Endothelial cell of umbilical vein (primary cell): ENCODE data around the gene AAMDC. TPM values are rescaled to one million over a fixed set of nuclear protein-coding genes. Genes with fewer than 3 reads are reported as not detected.

Experiments
- BruUV-seq: library from RNA; stranded (reverse); fragments of 400-500 nt; replicated peaks from 2 replicates; lab custom pipeline; 2021; lab: Mats Ljungman, UMichigan
- CTCF ChIA-PET: fragments of 300-600, 350-600 bp; sonication (Branson Sonifier 250); formaldehyde crosslinking; loops from one replicate; lab custom pipeline; 2021; ENCODE audit warnings: antibody characterized with exemption, inconsistent platforms; lab: Charles Lee
- POLR2A ChIA-PET: fragments of 300-600, 350-600 bp; sonication (Branson Sonifier 250); formaldehyde crosslinking; loops from one replicate; lab custom pipeline; 2021; ENCODE audit warnings: antibody characterized with exemption, inconsistent platforms; lab: Charles Lee
- DNase-seq: peaks from one replicate; pipeline ENCODE4 v3.0.0-alpha.2; 2011; ENCODE audit warnings: low read depth, low spot score
- FAIRE-seq: peaks from 2 replicates; lab custom pipeline; 2011; peaks lifted over from hg19 to GRCh38; lab: Jason Lieb, UNC
- H2AFZ ChIP-seq: 2 replicates; pipeline ENCODE4 v1.6.0; 2012; ENCODE audit warnings: low read depth, low read length, control low read depth, inconsistent platforms
- H3K27ac ChIP-seq: 2 replicates; pipeline ENCODE4 v1.5.1; 2011; ENCODE audit warnings: low read depth, mild to moderate bottlenecking, control low read depth, low read length, moderate library complexity; ENCODE audit not compliant: insufficient read depth
- H3K27me3 ChIP-seq, 2 experiments: 2 replicates each; pipeline versions ENCODE4 v1.6.0 to v1.6.1; 2011; ENCODE audit warnings: low read length in 2 of 2, mixed read lengths in 1 of 2; ENCODE audit not compliant: control insufficient read depth in 2 of 2, insufficient read depth in 2 of 2
- H3K36me3 ChIP-seq, 2 experiments: 2 replicates in 1 of 2; 3 replicates in 1 of 2; pipeline ENCODE4 v1.5.1; 2011; ENCODE audit warnings: low read length in 2 of 2, mild to moderate bottlenecking in 1 of 2, moderate library complexity in 1 of 2; ENCODE audit not compliant: control insufficient read depth in 2 of 2, insufficient read depth in 2 of 2; ENCODE audit errors: extremely low read depth in 1 of 2
- H3K4me1 ChIP-seq: 3 replicates; pipeline ENCODE4 v1.5.1; 2011; ENCODE audit warnings: mild to moderate bottlenecking, low read length; ENCODE audit not compliant: control insufficient read depth, insufficient read depth; ENCODE audit errors: extremely low read depth
- H3K4me2 ChIP-seq: 2 replicates; pipeline ENCODE4 v1.6.1; 2011; ENCODE audit warnings: low read length, control low read depth, mixed read lengths; ENCODE audit not compliant: insufficient read depth
- H3K4me3 ChIP-seq, 3 experiments: fragments of 200-600 bp in 1 of 3; sonication (generic), shearing (Covaris generic) in 1 of 3; replicated peaks in 1 of 3; 2 replicates each; pipeline ENCODE4 v1.5.1; 2011 to 2016; ENCODE audit warnings: control low read depth in 3 of 3, low read length in 3 of 3, mild to moderate bottlenecking in 2 of 3, inconsistent platforms in 1 of 3, low read depth in 1 of 3, moderate library complexity in 1 of 3; ENCODE audit not compliant: insufficient read depth in 1 of 3
- H3K79me2 ChIP-seq: 2 replicates; pipeline ENCODE4 v1.6.0; 2012; ENCODE audit warnings: low read length, inconsistent platforms; ENCODE audit not compliant: control insufficient read depth, insufficient read depth
- H3K9ac ChIP-seq: replicated peaks from 2 replicates; pipeline ENCODE3; 2011; ENCODE audit warnings: low read length, control low read depth; ENCODE audit not compliant: insufficient read depth; ENCODE audit errors: extremely low read depth
- H3K9me1 ChIP-seq: replicated peaks from 3 replicates; pipeline ENCODE4 v1.6.0; 2011; ENCODE audit warnings: mild to moderate bottlenecking, low read length; ENCODE audit not compliant: control insufficient read depth, insufficient read depth; ENCODE audit errors: extremely low read depth
- H3K9me3 ChIP-seq: replicated peaks from 2 replicates; pipeline ENCODE4 v1.5.1; 2012; ENCODE audit warnings: low read length, inconsistent platforms; ENCODE audit not compliant: control insufficient read depth, insufficient read depth
- H4K20me1 ChIP-seq: replicated peaks from 2 replicates; pipeline ENCODE3; 2011; ENCODE audit warnings: mild to moderate bottlenecking, low read length; ENCODE audit not compliant: control insufficient read depth, insufficient read depth; ENCODE audit errors: extremely low read depth
- CTCF ChIP-seq, 2 donors: IDR thresholded peaks; 1 replicate in 1 of 2; 2 replicates in 1 of 2; pipeline ENCODE4 v1.5.1; 2011; ENCODE audit warnings: low read length in 2 of 2, mild to moderate bottlenecking in 2 of 2, moderate library complexity in 2 of 2, control low read depth in 1 of 2, inconsistent platforms in 1 of 2, low read depth in 1 of 2; ENCODE audit not compliant: insufficient read depth in 1 of 2; ENCODE audit errors: extremely low read depth in 1 of 2
- EZH2 ChIP-seq: IDR thresholded peaks from 2 replicates; pipeline ENCODE4 v1.6.1; 2012; ENCODE audit warnings: borderline replicate concordance, low read depth, mild to moderate bottlenecking, moderate library complexity, low read length, inconsistent platforms; ENCODE audit not compliant: severe bottlenecking
- FOS ChIP-seq: IDR thresholded peaks from 2 replicates; pipeline ENCODE4 v1.6.1; 2011; ENCODE audit warnings: mild to moderate bottlenecking, low read length, moderate library complexity, borderline replicate concordance; ENCODE audit not compliant: insufficient read depth
- GATA2 ChIP-seq: IDR thresholded peaks from 2 replicates; pipeline ENCODE4 v1.7.0; 2011; ENCODE audit warnings: low read depth, mild to moderate bottlenecking, moderate library complexity, mixed read lengths, low read length; ENCODE audit not compliant: insufficient read length, insufficient read depth
- JUN ChIP-seq: IDR thresholded peaks from 2 replicates; pipeline ENCODE4 v1.6.1; 2011; ENCODE audit warnings: borderline replicate concordance, low read depth; ENCODE audit not compliant: insufficient read length, insufficient read depth
- MAX ChIP-seq: IDR thresholded peaks from 2 replicates; pipeline ENCODE4 v1.6.1; 2011; ENCODE audit not compliant: insufficient read depth, insufficient read length
- MYC ChIP-seq: IDR thresholded peaks from one replicate; pipeline ENCODE4 v1.6.1; 2011; ENCODE audit warnings: mild to moderate bottlenecking, low read depth, low read length
- POLR2A ChIP-seq: IDR thresholded peaks from 2 replicates; pipeline ENCODE4 v1.6.1; 2012; ENCODE audit warnings: low read depth, mild to moderate bottlenecking, control low read depth, low read length
- POLR2AphosphoS5 ChIP-seq: IDR thresholded peaks from 2 replicates; pipeline ENCODE4 v1.6.1; 2012; ENCODE audit warnings: low read depth, mild to moderate bottlenecking, control low read depth, low read length, moderate library complexity; ENCODE audit not compliant: insufficient read depth
- dilution Hi-C: fragments of 300-500 bp; cut with MboI; formaldehyde crosslinking; loops from one replicate; pipeline ENCODE4 v1.15.0; 2019; ENCODE audit warnings: low sequenced_read_pairs; ENCODE audit not compliant: extremely low pct_ligation_motif_present
- intact Hi-C: fragments of 100-400 bp; cut with micrococcal nuclease; formaldehyde crosslinking; loops from one replicate; pipeline ENCODE4 v1.10.0; 2022
- polyA plus RNA-seq, 4 experiments: library from polyadenylated mRNA; depleted of rRNA in 3 of 4; stranded (reverse) in 3 of 4; unstranded in 1 of 4; fragments of >200 nt; gene quantifications; 2 replicates each; pipeline versions ENCODE4 v1.2.1 to v1.2.3, GENCODE V29; 2011 to 2012; ENCODE audit warnings: missing spikeins in 1 of 4
- total RNA-seq: library from RNA; stranded (reverse); gene quantifications from 2 replicates; pipeline ENCODE4 v1.2.3, GENCODE V29; 2021

Gene AAMDC
- total and polyA plus RNA-seq, 2 donors (not counting 3 experiments of a cell fraction or from before 2014, with no cell fraction given) = 48.1 to 51.0 TPM

GRCh38 chr11:77791301-77791700 lies 29.6 kb upstream of the AAMDC start:
- Histone ChIP-seq H3K4me3 (no peak overlapping the region), H4K20me1 (peaks cover 20% of the 10 kb centered on the region), H2AFZ (no peak overlapping the region), H3K4me1 (no peaks in the 10 kb centered on the region), H3K79me2 (peaks cover 92% of the 10 kb centered on the region), H3K27me3 (no peaks in the 10 kb centered on the region), H3K36me3 (no peaks in the 10 kb centered on the region), H3K9ac (no peak overlapping the region), H3K27ac (no peak overlapping the region), H3K9me1 (no peaks in the 10 kb centered on the region), H3K4me2 (no peak overlapping the region), H3K9me3 (no peaks in the 10 kb centered on the region)
- no peak for DNase-seq
- TF ChIP-seq CTCF (IDR thresholded peaks at IDR 0.05; ENCODE audit: extremely low read depth in 1 of 2, insufficient read depth in 1 of 2, low read depth in 1 of 2, low read length in 2 of 2) = no peak
- no peak for TF ChIP-seq GATA2
- TF ChIP-seq FOS = no peak
- no peak for TF ChIP-seq JUN
- no peak for TF ChIP-seq EZH2
- TF ChIP-seq MYC = no peak
- TF ChIP-seq POLR2A = no peak
- TF ChIP-seq POLR2AphosphoS5 = no peak
- no peak for TF ChIP-seq MAX
- no peak for FAIRE-seq
- ChIA-PET CTCF (interaction anchor here (1.2 kb wide), 1 partner anchor 15 kb away, joined by 3 read pairs; no protein-coding TSS in a partner anchor), POLR2A (no interaction called here)
- BruUV-seq = no TSS peak
- intact Hi-C loops (no loop called here), dilution Hi-C loops (no loop called here)
